Liver (tissue), 9 donors: ENCODE data around the gene TRMT10B. TPM values are rescaled to one million over a fixed set of nuclear protein-coding genes. Genes with fewer than 3 reads are reported as not detected.
"Not testable (repeated sequence)": the region's sequence is repeated elsewhere in the genome, so short reads cannot be mapped to it uniquely, and the experiment has no call there.

ENCODE experiments used
- DNase-seq: peaks from one replicate; pipeline ENCODE4 v3.0.0-alpha.2; 2017; ENCODE audit warnings: low spot score
- H3K27ac ChIP-seq, 2 donors: one replicate each; pipeline ENCODE4 v1.7.0; 2013; ENCODE audit warnings: inconsistent platforms in 2 of 2, low read length in 2 of 2, control low read depth in 1 of 2, low read depth in 1 of 2, mild to moderate bottlenecking in 1 of 2
- H3K27me3 ChIP-seq, 4 donors: one replicate each; pipeline versions ENCODE4 v1.6.1 to v1.7.0; 2013; ENCODE audit warnings: low read length in 3 of 4, inconsistent platforms in 1 of 4, mild to moderate bottlenecking in 1 of 4, moderate library complexity in 1 of 4; ENCODE audit not compliant: control insufficient read depth in 4 of 4, insufficient read depth in 4 of 4
- H3K36me3 ChIP-seq, 4 donors: one replicate each; pipeline versions ENCODE4 v1.6.1 to v1.7.0; 2013; ENCODE audit warnings: low read length in 3 of 4, mild to moderate bottlenecking in 3 of 4, low read depth in 1 of 4, moderate library complexity in 1 of 4; ENCODE audit not compliant: control insufficient read depth in 4 of 4, insufficient read depth in 3 of 4
- H3K4me1 ChIP-seq, 4 donors: one replicate each; pipeline versions ENCODE4 v1.6.1 to v1.7.0; 2013; ENCODE audit warnings: low read length in 3 of 4, mild to moderate bottlenecking in 3 of 4, moderate library complexity in 1 of 4; ENCODE audit not compliant: control insufficient read depth in 4 of 4, insufficient read depth in 4 of 4
- H3K4me3 ChIP-seq, 3 donors: one replicate each; pipeline versions ENCODE4 v1.6.1 to v1.7.0; 2013; ENCODE audit warnings: low read length in 3 of 3, control low read depth in 1 of 3, low read depth in 1 of 3, mild to moderate bottlenecking in 1 of 3
- H3K9ac ChIP-seq, 2 donors: one replicate each; pipeline ENCODE4 v1.7.0; 2013; ENCODE audit warnings: low read length in 2 of 2, mild to moderate bottlenecking in 2 of 2, moderate library complexity in 2 of 2, control low read depth in 1 of 2, low read depth in 1 of 2
- H3K9me3 ChIP-seq, 4 donors: one replicate each; pipeline versions ENCODE4 v1.6.1 to v1.7.0; 2013; ENCODE audit warnings: low read length in 3 of 4; ENCODE audit not compliant: control insufficient read depth in 4 of 4
- EGR1 ChIP-seq, 2 donors: IDR thresholded peaks; 2 replicates each; pipeline ENCODE4 v1.6.1; 2016 to 2018; ENCODE audit warnings: antibody characterized with exemption in 2 of 2, low read depth in 2 of 2
- FOXA2 ChIP-seq: IDR thresholded peaks from 2 replicates; pipeline ENCODE4 v1.6.1; 2016; ENCODE audit warnings: antibody characterized with exemption
- GABPA ChIP-seq, 2 donors: IDR thresholded peaks in 1 of 2; conservative IDR thresholded peaks in 1 of 2; 2 replicates each; pipeline ENCODE4 v1.6.1; 2016; ENCODE audit warnings: antibody characterized with exemption in 2 of 2, mild to moderate bottlenecking in 1 of 2, moderate library complexity in 1 of 2
- HNF4A ChIP-seq, 2 donors: conservative IDR thresholded peaks; 2 replicates each; pipeline ENCODE4 v1.6.1; 2016; ENCODE audit warnings: antibody characterized with exemption in 2 of 2, mild to moderate bottlenecking in 2 of 2
- JUND ChIP-seq, 2 donors: IDR thresholded peaks; 2 replicates each; pipeline ENCODE4 v1.6.1; 2016; ENCODE audit warnings: antibody characterized with exemption in 2 of 2
- MAX ChIP-seq: IDR thresholded peaks from 2 replicates; pipeline ENCODE4 v1.6.1; 2016; ENCODE audit warnings: antibody characterized with exemption
- RXRA ChIP-seq, 2 donors: IDR thresholded peaks; 2 replicates each; pipeline ENCODE4 v1.6.1; 2017 to 2018; ENCODE audit warnings: antibody characterized with exemption in 2 of 2, mild to moderate bottlenecking in 1 of 2
- SP1 ChIP-seq: IDR thresholded peaks from 2 replicates; pipeline ENCODE4 v1.6.1; 2018; ENCODE audit warnings: antibody characterized with exemption, mild to moderate bottlenecking
- TAF1 ChIP-seq: conservative IDR thresholded peaks from 2 replicates; pipeline ENCODE4 v1.6.1; 2016; ENCODE audit warnings: antibody characterized with exemption, mild to moderate bottlenecking
- YY1 ChIP-seq: IDR thresholded peaks from 2 replicates; pipeline ENCODE4 v1.6.1; 2016; ENCODE audit warnings: antibody characterized with exemption, mild to moderate bottlenecking
- WGBS: extraction: QIAGEN DNeasy Blood & Tissue Kit; methylation state at CpG from one replicate; pipeline ENCODE4 v1.1.7; 2013; 5-methylcytosine and 5-hydroxymethylcytosine counted together
- polyA plus RNA-seq, 2 donors: library from polyadenylated mRNA; stranded (reverse) in 1 of 2; unstranded in 1 of 2; fragments of 200-250 nt in 1 of 2; fragments of >200 nt in 1 of 2; fragmentation: Nextera tagmentation in 1 of 2; extraction: Ambion mirVana in 1 of 2; gene quantifications; one replicate each; pipeline versions ENCODE4 v1.2.1 to v1.2.3, GENCODE V29; 2013 to 2015
- total RNA-seq, 2 donors: library from RNA; depleted of rRNA; stranded (reverse); fragments of >200 nt; gene quantifications; one replicate each; pipeline ENCODE4 v1.2.3, GENCODE V29; 2014
- TF ChIP-seq, protein P1 (sequence below): IDR thresholded peaks from 2 replicates; pipeline ENCODE4 v1.6.1; 2016; ENCODE audit warnings: antibody characterized with exemption, mild to moderate bottlenecking
- donor health status: healthy.
- donor health status: healthy.
- donor health status: healthy.
- donor health status: healthy.
- donor health status: healthy.

The TRMT10B gene
- total and polyA plus RNA-seq, 4 donors: 1.9 to 3.9 (median 2.1) TPM

- H3K4me3 ChIP-seq: no peak overlapping the region
- H3K36me3 ChIP-seq: peaks cover 0 to 5% (median 1%) of the 10 kb centered on the region in 4 donors
- TF ChIP-seq HNF4A (conservative IDR thresholded peaks at IDR 0.05) (no peak), JUND (IDR thresholded peaks at IDR 0.05) (no peak), SP1 (no peak), RXRA (IDR thresholded peaks at IDR 0.05) (no peak)
- TF ChIP-seq, protein P1, sequence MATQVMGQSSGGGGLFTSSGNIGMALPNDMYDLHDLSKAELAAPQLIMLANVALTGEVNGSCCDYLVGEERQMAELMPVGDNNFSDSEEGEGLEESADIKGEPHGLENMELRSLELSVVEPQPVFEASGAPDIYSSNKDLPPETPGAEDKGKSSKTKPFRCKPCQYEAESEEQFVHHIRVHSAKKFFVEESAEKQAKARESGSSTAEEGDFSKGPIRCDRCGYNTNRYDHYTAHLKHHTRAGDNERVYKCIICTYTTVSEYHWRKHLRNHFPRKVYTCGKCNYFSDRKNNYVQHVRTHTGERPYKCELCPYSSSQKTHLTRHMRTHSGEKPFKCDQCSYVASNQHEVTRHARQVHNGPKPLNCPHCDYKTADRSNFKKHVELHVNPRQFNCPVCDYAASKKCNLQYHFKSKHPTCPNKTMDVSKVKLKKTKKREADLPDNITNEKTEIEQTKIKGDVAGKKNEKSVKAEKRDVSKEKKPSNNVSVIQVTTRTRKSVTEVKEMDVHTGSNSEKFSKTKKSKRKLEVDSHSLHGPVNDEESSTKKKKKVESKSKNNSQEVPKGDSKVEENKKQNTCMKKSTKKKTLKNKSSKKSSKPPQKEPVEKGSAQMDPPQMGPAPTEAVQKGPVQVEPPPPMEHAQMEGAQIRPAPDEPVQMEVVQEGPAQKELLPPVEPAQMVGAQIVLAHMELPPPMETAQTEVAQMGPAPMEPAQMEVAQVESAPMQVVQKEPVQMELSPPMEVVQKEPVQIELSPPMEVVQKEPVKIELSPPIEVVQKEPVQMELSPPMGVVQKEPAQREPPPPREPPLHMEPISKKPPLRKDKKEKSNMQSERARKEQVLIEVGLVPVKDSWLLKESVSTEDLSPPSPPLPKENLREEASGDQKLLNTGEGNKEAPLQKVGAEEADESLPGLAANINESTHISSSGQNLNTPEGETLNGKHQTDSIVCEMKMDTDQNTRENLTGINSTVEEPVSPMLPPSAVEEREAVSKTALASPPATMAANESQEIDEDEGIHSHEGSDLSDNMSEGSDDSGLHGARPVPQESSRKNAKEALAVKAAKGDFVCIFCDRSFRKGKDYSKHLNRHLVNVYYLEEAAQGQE: no peak
- H3K27me3 ChIP-seq: no peaks in the 10 kb centered on the region
- no peak overlapping the region for H3K9ac ChIP-seq
- no peak for DNase-seq
- 92% methylated on average over 3 of the region's 3 CpGs for WGBS
- no peaks in the 10 kb centered on the region for H3K9me3 ChIP-seq
- no peaks in the 10 kb centered on the region for H3K4me1 ChIP-seq
- H3K27ac ChIP-seq: no peak overlapping the region
Measured at GRCh38 chr9:37761511-37761910, 7.9 kb downstream of the TRMT10B start.

DNA sequence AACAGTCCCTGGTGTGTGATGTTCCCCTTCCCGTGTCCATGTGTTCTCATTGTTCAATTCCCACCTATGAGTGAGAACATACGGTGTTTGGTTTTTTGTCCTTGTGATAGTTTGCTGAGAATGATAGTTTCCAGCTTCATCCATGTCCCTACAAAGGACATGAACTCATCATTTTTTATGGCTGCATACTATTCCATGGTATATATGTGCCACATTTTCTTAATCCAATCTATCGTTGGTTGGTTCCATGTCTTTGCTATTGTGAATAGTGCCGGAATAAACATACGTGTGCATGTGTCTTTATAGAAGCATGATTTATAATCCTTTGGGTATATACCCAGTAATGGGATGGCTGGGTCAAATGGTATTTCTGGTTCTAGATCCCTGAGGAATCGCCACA lies 11.7 kb downstream of the TRMT10B start:
- H3K27ac ChIP-seq, H3K4me1 ChIP-seq, H3K27me3 ChIP-seq, DNase-seq, H3K4me3 ChIP-seq, H3K9me3 ChIP-seq, H3K9ac ChIP-seq, H3K36me3 ChIP-seq: not testable (repeated sequence)
- WGBS: 89% methylated on average over 6 of the region's 6 CpGs

- Histone ChIP-seq H3K9me3 (no peaks in the 10 kb centered on the region), H3K4me3 (no peak overlapping the region), H3K27me3 (no peaks in the 10 kb centered on the region), H3K4me1 (no peaks in the 10 kb centered on the region), H3K36me3 (peaks cover 1 to 22% (median 7%) of the 10 kb centered on the region in 4 donors), H3K9ac (no peak overlapping the region), H3K27ac (no peak overlapping the region)
- DNase-seq: no peak
- TF ChIP-seq MAX (no peak), SP1 (no peak), GABPA (IDR thresholded peaks at IDR 0.05 in 1 of 2, conservative IDR thresholded peaks at IDR 0.05 in 1 of 2) (no peak), YY1 (no peak), JUND (IDR thresholded peaks at IDR 0.05) (no peak), RXRA (IDR thresholded peaks at IDR 0.05) (no peak)
- WGBS: 97% methylated on average over 5 of the region's 5 CpGs
Measured at GRCh38 chr9:37769306-37769705, 15.7 kb downstream of the TRMT10B start.

DNA sequence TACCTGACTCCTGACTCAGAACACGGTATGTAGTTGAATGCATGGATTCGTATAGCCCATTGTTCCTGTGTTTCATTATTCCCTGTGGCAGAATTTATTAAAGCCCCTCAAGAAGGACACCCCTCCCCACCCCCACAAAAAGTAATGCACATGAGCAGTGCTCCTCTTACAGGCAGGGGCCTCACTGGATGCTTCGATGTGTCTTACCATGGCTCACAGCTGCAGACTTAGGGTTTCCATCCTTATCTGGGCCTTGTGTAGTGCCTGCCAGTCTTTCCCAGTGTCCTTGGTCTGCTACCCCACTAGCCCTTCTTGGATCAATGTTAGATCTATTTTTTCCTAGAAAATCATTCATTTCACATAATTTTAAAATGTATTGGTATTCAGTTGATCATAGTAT lies 16.4 kb downstream of the TRMT10B start:
- no peaks in the 10 kb centered on the region for H3K4me1 ChIP-seq
- no peak overlapping the region for H3K27ac ChIP-seq
- no peak for DNase-seq
- H3K9ac ChIP-seq: no peak overlapping the region
- peaks cover 0 to 22% (median 8%) of the 10 kb centered on the region in 4 donors for H3K36me3 ChIP-seq
- no peaks in the 10 kb centered on the region for H3K9me3 ChIP-seq
- no peak for TF ChIP-seq TAF1
- no peak for TF ChIP-seq MAX
- TF ChIP-seq SP1: no peak
- TF ChIP-seq EGR1 (IDR thresholded peaks at IDR 0.05; ENCODE audit: low read depth in 2 of 2): no peak
- TF ChIP-seq RXRA (IDR thresholded peaks at IDR 0.05): no peak
- no peak for TF ChIP-seq GABPA (IDR thresholded peaks at IDR 0.05 in 1 of 2, conservative IDR thresholded peaks at IDR 0.05 in 1 of 2)
- TF ChIP-seq FOXA2: no peak
- no peaks in the 10 kb centered on the region for H3K27me3 ChIP-seq
- no peak overlapping the region for H3K4me3 ChIP-seq
- 97% methylated on average over 3 of the region's 3 CpGs for WGBS
